Epithelial cell of esophagus (primary cell): ENCODE data around the gene SCUBE1.
"Not testable (repeated sequence)": the region's sequence is repeated elsewhere in the genome, so short reads cannot be mapped to it uniquely, and the experiment has no call there.

Source experiments
- DNase-seq: peaks from one replicate; pipeline ENCODE4 v3.0.0; 2010; ENCODE audit warnings: low read depth
- H3K4me3 ChIP-seq: 2 replicates; pipeline ENCODE4 v1.5.1; 2011; ENCODE audit warnings: mild to moderate bottlenecking, low read length, control low read depth
- CTCF ChIP-seq: IDR thresholded peaks from 2 replicates; pipeline ENCODE4 v1.5.1; 2011; ENCODE audit warnings: low read depth, mild to moderate bottlenecking, low read length, control low read depth, inconsistent platforms; ENCODE audit not compliant: insufficient read depth; ENCODE audit errors: missing control alignments

Gene SCUBE1

DNA sequence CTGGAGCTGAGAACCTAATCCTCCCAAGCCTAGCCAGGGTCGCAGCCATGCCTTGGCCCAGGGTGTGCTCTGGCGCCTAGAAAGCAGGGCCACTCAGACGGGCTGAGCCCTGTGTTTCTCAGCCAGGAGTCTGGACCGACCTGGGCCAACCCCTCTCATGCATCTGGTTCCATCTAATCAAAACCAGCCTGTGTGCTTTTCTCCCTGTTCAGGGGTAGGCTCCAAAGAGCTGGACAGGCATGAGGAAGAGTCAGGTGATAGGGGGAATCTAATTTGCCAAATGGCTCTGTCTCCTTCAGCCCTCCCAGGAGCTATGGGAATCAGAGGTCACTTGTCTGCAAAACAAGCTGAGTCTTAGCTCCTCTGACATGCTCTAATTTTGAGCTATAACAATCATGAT is 55.7 kb downstream of the SCUBE1 start:
- no peak for TF ChIP-seq CTCF
- no peak overlapping the region for H3K4me3 ChIP-seq
- DNase-seq: no peak

GRCh38 chr22:43281394-43281793 is 61.8 kb downstream of the SCUBE1 start:
- no peak for DNase-seq
- no peak overlapping the region for H3K4me3 ChIP-seq
- TF ChIP-seq CTCF: no peak

GRCh38 chr22:43280523-43280886 is 62.7 kb downstream of the SCUBE1 start:
- not testable (repeated sequence) for H3K4me3 ChIP-seq, DNase-seq

GRCh38 chr22:43279867-43280522 is 63.2 kb downstream of the SCUBE1 start:
- no peak for TF ChIP-seq CTCF
- DNase-seq: no peak
- H3K4me3 ChIP-seq: no peak overlapping the region

DNA sequence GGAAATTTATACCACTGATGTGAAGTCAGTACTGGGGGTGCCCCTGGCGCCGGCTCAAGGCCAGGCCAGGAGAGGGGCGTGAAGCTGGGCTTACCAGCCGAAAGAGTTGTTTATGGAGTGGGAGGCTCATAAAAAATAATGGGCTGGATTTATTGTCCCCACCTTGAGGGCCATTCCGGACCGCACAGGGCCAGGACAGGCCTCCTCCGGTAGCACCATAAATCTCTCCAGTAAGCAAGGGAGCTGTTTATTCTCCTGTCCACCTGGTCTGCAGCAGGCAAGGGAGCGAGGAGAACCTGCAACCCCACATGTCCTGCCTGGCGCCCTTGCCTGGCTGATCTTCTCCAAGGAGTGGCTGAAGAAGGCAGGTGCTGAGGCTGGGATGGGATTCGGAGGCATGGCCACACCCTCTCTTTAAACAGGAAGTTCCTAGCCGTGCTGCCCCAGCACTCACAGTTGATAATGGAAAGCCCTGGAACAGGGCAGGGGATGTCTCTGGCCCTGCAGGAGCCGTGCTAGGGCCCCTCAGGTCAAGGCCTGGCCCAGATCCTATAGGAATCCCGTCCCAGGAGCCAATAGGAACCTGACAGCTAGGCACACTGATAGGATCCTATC is 65.1 kb downstream of the SCUBE1 start:
- H3K4me3 ChIP-seq: no peak overlapping the region
- no peak for TF ChIP-seq CTCF
- DNase-seq: no peak

DNA sequence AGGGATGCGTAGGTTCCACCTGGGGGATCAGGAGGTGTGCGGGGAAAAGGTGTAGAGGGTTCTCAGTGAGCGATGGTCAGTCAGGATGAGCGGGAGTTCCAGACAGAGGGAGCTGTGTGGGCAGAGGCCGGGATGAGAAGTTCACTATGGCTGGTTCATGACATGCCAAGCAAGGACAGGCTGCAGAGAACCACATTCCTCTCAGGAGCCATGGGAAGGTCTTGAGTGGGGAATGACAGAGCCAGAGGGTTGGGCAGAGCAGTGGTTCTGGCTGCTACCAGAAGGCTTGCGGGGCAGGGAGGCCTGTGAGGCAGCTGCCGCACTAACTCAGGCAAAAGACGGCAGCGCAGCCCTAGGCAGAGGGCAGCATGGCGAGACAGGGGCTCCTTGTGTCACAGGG is 66.1 kb downstream of the SCUBE1 start:
- no peak overlapping the region for H3K4me3 ChIP-seq
- TF ChIP-seq CTCF: no peak
- no peak for DNase-seq

DNA sequence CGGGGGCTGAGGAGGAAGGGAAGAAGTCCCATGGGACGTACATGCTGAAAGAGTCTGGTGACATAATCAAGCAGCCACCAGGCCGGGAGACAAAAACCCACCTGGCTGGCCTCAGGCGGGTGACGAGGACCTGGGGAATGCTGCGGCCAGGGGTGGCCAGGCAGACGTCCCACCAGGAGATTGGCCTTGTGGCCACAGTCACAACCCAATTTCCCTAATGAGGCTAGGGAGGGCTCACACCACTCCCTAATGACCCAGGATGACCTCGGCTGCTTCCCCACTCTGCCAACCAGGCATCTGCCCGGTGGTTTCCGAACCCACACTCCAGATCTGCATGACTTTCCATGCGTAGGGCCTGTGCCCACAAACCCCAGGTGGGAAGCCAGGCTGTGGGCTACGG is 66.9 kb downstream of the SCUBE1 start:
- no peak for TF ChIP-seq CTCF
- no peak overlapping the region for H3K4me3 ChIP-seq
- no peak for DNase-seq
